ENCODE measurements around the gene ZC2HC1C.

Gene ZC2HC1C

GRCh38 chr14:75094896-75095295 is 25.5 kb downstream of the ZC2HC1C start:
- no peaks in the 10 kb centered on the region for H3K27me3 ChIP-seq (ENCODE audit: control insufficient read depth, insufficient read depth, low read length)
- H3K36me3 ChIP-seq (ENCODE audit: control insufficient read depth, insufficient read depth, low read length) = peaks cover 71% of the 10 kb centered on the region
- no peak overlapping the region for H3K4me3 ChIP-seq (ENCODE audit: low read depth, low read length)
- no peak overlapping the region for H3K9ac ChIP-seq (ENCODE audit: low read depth, low read length)
- peaks cover 4% of the 10 kb centered on the region for H3K4me1 ChIP-seq (ENCODE audit: control insufficient read depth, insufficient read depth, low read length)
- H3K9me3 ChIP-seq (ENCODE audit: control insufficient read depth, insufficient read depth, low read length) = no peaks in the 10 kb centered on the region
- H3K27ac ChIP-seq (ENCODE audit: low read depth, low read length) = no peak overlapping the region

- Histone ChIP-seq H3K27ac (ENCODE audit: low read depth, low read length) (no peak overlapping the region), H3K36me3 (ENCODE audit: control insufficient read depth, insufficient read depth, low read length) (peaks cover 70% of the 10 kb centered on the region), H3K4me3 (ENCODE audit: low read depth, low read length) (no peak overlapping the region)
These were observed 26.2 kb downstream of the ZC2HC1C start for GRCh38 chr14:75095690-75096089.

GRCh38 chr14:75096959-75097358 is 27.5 kb downstream of the ZC2HC1C start:
- Histone ChIP-seq H3K4me1 (ENCODE audit: control insufficient read depth, insufficient read depth, low read length) (peaks cover 4% of the 10 kb centered on the region), H3K36me3 (ENCODE audit: control insufficient read depth, insufficient read depth, low read length) (peaks cover 72% of the 10 kb centered on the region)

More at GRCh38 chr14:75095690-75096089, 26.2 kb downstream of the ZC2HC1C start:
- H3K4me1 ChIP-seq (ENCODE audit: control insufficient read depth, insufficient read depth, low read length) = peaks cover 4% of the 10 kb centered on the region
- no peak overlapping the region for H3K9ac ChIP-seq (ENCODE audit: low read depth, low read length)
- no peaks in the 10 kb centered on the region for H3K27me3 ChIP-seq (ENCODE audit: control insufficient read depth, insufficient read depth, low read length)
- no peaks in the 10 kb centered on the region for H3K9me3 ChIP-seq (ENCODE audit: control insufficient read depth, insufficient read depth, low read length)

GRCh38 chr14:75098212-75098611 is 28.8 kb downstream of the ZC2HC1C start:
- no peaks in the 10 kb centered on the region for H3K9me3 ChIP-seq (ENCODE audit: control insufficient read depth, insufficient read depth, low read length)
- H3K27me3 ChIP-seq (ENCODE audit: control insufficient read depth, insufficient read depth, low read length) = no peaks in the 10 kb centered on the region
- no peak overlapping the region for H3K9ac ChIP-seq (ENCODE audit: low read depth, low read length)
- H3K27ac ChIP-seq (ENCODE audit: low read depth, low read length) = no peak overlapping the region
- H3K36me3 ChIP-seq (ENCODE audit: control insufficient read depth, insufficient read depth, low read length) = peaks cover 71% of the 10 kb centered on the region
- H3K4me3 ChIP-seq (ENCODE audit: low read depth, low read length) = no peak overlapping the region
- no peaks in the 10 kb centered on the region for H3K4me1 ChIP-seq (ENCODE audit: control insufficient read depth, insufficient read depth, low read length)

More at GRCh38 chr14:75096959-75097358, 27.5 kb downstream of the ZC2HC1C start:
- no peak overlapping the region for H3K27ac ChIP-seq (ENCODE audit: low read depth, low read length)
- no peaks in the 10 kb centered on the region for H3K9me3 ChIP-seq (ENCODE audit: control insufficient read depth, insufficient read depth, low read length)
- no peak overlapping the region for H3K9ac ChIP-seq (ENCODE audit: low read depth, low read length)
- H3K27me3 ChIP-seq (ENCODE audit: control insufficient read depth, insufficient read depth, low read length) = no peaks in the 10 kb centered on the region
- no peak overlapping the region for H3K4me3 ChIP-seq (ENCODE audit: low read depth, low read length)

- H3K27me3 ChIP-seq (ENCODE audit: control insufficient read depth, insufficient read depth, low read length) = no peaks in the 10 kb centered on the region
- no peak overlapping the region for H3K27ac ChIP-seq (ENCODE audit: low read depth, low read length)
- no peaks in the 10 kb centered on the region for H3K9me3 ChIP-seq (ENCODE audit: control insufficient read depth, insufficient read depth, low read length)
- no peak overlapping the region for H3K4me3 ChIP-seq (ENCODE audit: low read depth, low read length)
- peaks cover 73% of the 10 kb centered on the region for H3K36me3 ChIP-seq (ENCODE audit: control insufficient read depth, insufficient read depth, low read length)
- H3K9ac ChIP-seq (ENCODE audit: low read depth, low read length) = no peak overlapping the region
- no peaks in the 10 kb centered on the region for H3K4me1 ChIP-seq (ENCODE audit: control insufficient read depth, insufficient read depth, low read length)
These were observed 29.2 kb downstream of the ZC2HC1C start for GRCh38 chr14:75098682-75099081.

GRCh38 chr14:75101491-75101890 is 32.0 kb downstream of the ZC2HC1C start:
- Histone ChIP-seq H3K27me3 (ENCODE audit: control insufficient read depth, insufficient read depth, low read length) (no peaks in the 10 kb centered on the region), H3K27ac (ENCODE audit: low read depth, low read length) (no peak overlapping the region), H3K4me3 (ENCODE audit: low read depth, low read length) (no peak overlapping the region), H3K4me1 (ENCODE audit: control insufficient read depth, insufficient read depth, low read length) (no peaks in the 10 kb centered on the region), H3K9ac (ENCODE audit: low read depth, low read length) (no peak overlapping the region), H3K36me3 (ENCODE audit: control insufficient read depth, insufficient read depth, low read length) (peaks cover 73% of the 10 kb centered on the region), H3K9me3 (ENCODE audit: control insufficient read depth, insufficient read depth, low read length) (no peaks in the 10 kb centered on the region)

GRCh38 chr14:75107186-75107585 is 37.7 kb downstream of the ZC2HC1C start:
- Histone ChIP-seq H3K27me3 (ENCODE audit: control insufficient read depth, insufficient read depth, low read length) (no peaks in the 10 kb centered on the region), H3K9ac (ENCODE audit: low read depth, low read length) (no peak overlapping the region), H3K4me3 (ENCODE audit: low read depth, low read length) (no peak overlapping the region), H3K36me3 (ENCODE audit: control insufficient read depth, insufficient read depth, low read length) (peaks cover 79% of the 10 kb centered on the region), H3K9me3 (ENCODE audit: control insufficient read depth, insufficient read depth, low read length) (no peaks in the 10 kb centered on the region), H3K4me1 (ENCODE audit: control insufficient read depth, insufficient read depth, low read length) (no peaks in the 10 kb centered on the region), H3K27ac (ENCODE audit: low read depth, low read length) (no peak overlapping the region)

GRCh38 chr14:75109877-75110276 is 40.4 kb downstream of the ZC2HC1C start:
- H3K4me3 ChIP-seq (ENCODE audit: low read depth, low read length) = no peak overlapping the region

GRCh38 chr14:75113932-75114539 is 44.6 kb downstream of the ZC2HC1C start:
- no peaks in the 10 kb centered on the region for H3K27me3 ChIP-seq (ENCODE audit: control insufficient read depth, insufficient read depth, low read length)
- peaks cover 97% of the 10 kb centered on the region for H3K36me3 ChIP-seq (ENCODE audit: control insufficient read depth, insufficient read depth, low read length)
- no peak overlapping the region for H3K4me3 ChIP-seq (ENCODE audit: low read depth, low read length)
- no peak overlapping the region for H3K9ac ChIP-seq (ENCODE audit: low read depth, low read length)
- no peaks in the 10 kb centered on the region for H3K9me3 ChIP-seq (ENCODE audit: control insufficient read depth, insufficient read depth, low read length)
- no peaks in the 10 kb centered on the region for H3K4me1 ChIP-seq (ENCODE audit: control insufficient read depth, insufficient read depth, low read length)
- H3K27ac ChIP-seq (ENCODE audit: low read depth, low read length) = no peak overlapping the region

More at GRCh38 chr14:75109877-75110276, 40.4 kb downstream of the ZC2HC1C start:
- H3K9ac ChIP-seq (ENCODE audit: low read depth, low read length) = no peak overlapping the region
- no peak overlapping the region for H3K27ac ChIP-seq (ENCODE audit: low read depth, low read length)
- no peaks in the 10 kb centered on the region for H3K27me3 ChIP-seq (ENCODE audit: control insufficient read depth, insufficient read depth, low read length)
- H3K9me3 ChIP-seq (ENCODE audit: control insufficient read depth, insufficient read depth, low read length) = no peaks in the 10 kb centered on the region
- peaks cover 92% of the 10 kb centered on the region for H3K36me3 ChIP-seq (ENCODE audit: control insufficient read depth, insufficient read depth, low read length)
- H3K4me1 ChIP-seq (ENCODE audit: control insufficient read depth, insufficient read depth, low read length) = no peaks in the 10 kb centered on the region

GRCh38 chr14:75119056-75119455 is 49.6 kb downstream of the ZC2HC1C start:
- Histone ChIP-seq H3K9me3 (ENCODE audit: control insufficient read depth, insufficient read depth, low read length) (no peaks in the 10 kb centered on the region), H3K4me1 (ENCODE audit: control insufficient read depth, insufficient read depth, low read length) (no peaks in the 10 kb centered on the region), H3K9ac (ENCODE audit: low read depth, low read length) (no peak overlapping the region), H3K4me3 (ENCODE audit: low read depth, low read length) (no peak overlapping the region), H3K27ac (ENCODE audit: low read depth, low read length) (no peak overlapping the region), H3K27me3 (ENCODE audit: control insufficient read depth, insufficient read depth, low read length) (no peaks in the 10 kb centered on the region), H3K36me3 (ENCODE audit: control insufficient read depth, insufficient read depth, low read length) (peaks cover 70% of the 10 kb centered on the region)

GRCh38 chr14:75120541-75121291 is 51.3 kb downstream of the ZC2HC1C start:
- Histone ChIP-seq H3K4me1 (ENCODE audit: control insufficient read depth, insufficient read depth, low read length) (no peaks in the 10 kb centered on the region), H3K9ac (ENCODE audit: low read depth, low read length) (no peak overlapping the region), H3K9me3 (ENCODE audit: control insufficient read depth, insufficient read depth, low read length) (no peaks in the 10 kb centered on the region), H3K27ac (ENCODE audit: low read depth, low read length) (no peak overlapping the region), H3K36me3 (ENCODE audit: control insufficient read depth, insufficient read depth, low read length) (peaks cover 56% of the 10 kb centered on the region), H3K27me3 (ENCODE audit: control insufficient read depth, insufficient read depth, low read length) (no peaks in the 10 kb centered on the region), H3K4me3 (ENCODE audit: low read depth, low read length) (no peak overlapping the region)
